ENCODE data around the gene CFAP65. TPM values are rescaled to one million over a fixed set of nuclear protein-coding genes. Genes with fewer than 3 reads are reported as not detected.

CFAP65 gene
- total RNA-seq, 1 experiment from 2014 or later = 0.44 TPM

- no peak for TF ChIP-seq ERG (CRISPR knock-in tag; IDR thresholded peaks at IDR 0.05)
Measured at GRCh38 chr2:219003267-219003634, 38.1 kb downstream of the CFAP65 start (continued).

GRCh38 chr2:219002395-219003266 is 38.7 kb downstream of the CFAP65 start:
- Mint-ChIP-seq H3K27me3 (ENCODE audit: low read depth) (peaks cover 100% of the 10 kb centered on the region), H3K4me3 (peak overlapping the region; percentile 83), H3K27ac (no peak overlapping the region), H3K36me3 (no peaks in the 10 kb centered on the region), H3K9me3 (no peaks in the 10 kb centered on the region), H3K4me1 (peaks cover 22% of the 10 kb centered on the region)
- ChIA-PET POLR2A (interaction anchor here (0.6 to 1.2 kb wide), 2 partner anchors 23 to 539 kb away, joined by 5 read pairs; no protein-coding TSS in a partner anchor), CTCF (interaction anchor here (0.5 to 5.5 kb wide), 53 partner anchors 8 to 527 kb away, joined by 3 to 112 read pairs (median 6); partner anchors contain the start of genes CDK5R2, CNPPD1, CRYBA2 and DNAJB2)
- peak; percentile 95 for DNase-seq (ENCODE audit: low spot score)
- ATAC-seq = peak; percentile 69
- TF ChIP-seq ELF4 (CRISPR knock-in tag; IDR thresholded peaks at IDR 0.05; ENCODE audit: low read depth) (no peak), NFYB (CRISPR knock-in tag; conservative IDR thresholded peaks at IDR 0.05; ENCODE audit: low read depth) (no peak), ATF2 (CRISPR knock-in tag; IDR thresholded peaks at IDR 0.05; ENCODE audit: borderline replicate concordance, low read depth) (no peak), E2F1 (CRISPR knock-in tag; IDR thresholded peaks at IDR 0.05) (0 out of 2 replicates have a peak, but pooled peaks have one; percentile 23), ZNF512 (CRISPR knock-in tag; IDR thresholded peaks at IDR 0.05; ENCODE audit: borderline replicate concordance) (no peak), IRF1 (CRISPR knock-in tag; IDR thresholded peaks at IDR 0.05) (no peak), E2F4 (CRISPR knock-in tag; IDR thresholded peaks at IDR 0.05; ENCODE audit: borderline replicate concordance, low read depth) (no peak), PRDM15 (CRISPR knock-in tag; IDR thresholded peaks at IDR 0.05) (no peak), ZNF281 (CRISPR knock-in tag; IDR thresholded peaks at IDR 0.05) (peak; percentile 62; the same call in 1 of the 2 replicates), E2F5 (CRISPR knock-in tag; IDR thresholded peaks at IDR 0.05) (peak; percentile 48; the same call in 1 of the 2 replicates), ZNF232 (CRISPR knock-in tag; IDR thresholded peaks at IDR 0.05) (0 out of 2 replicates have a peak, but pooled peaks have one; percentile 32), AR (CRISPR knock-in tag; IDR thresholded peaks at IDR 0.05) (no peak), ATF1 (CRISPR knock-in tag; IDR thresholded peaks at IDR 0.05) (no peak)
